ENCODE data around the gene FGF23. TPM values are rescaled to one million over a fixed set of nuclear protein-coding genes. Genes with fewer than 3 reads are reported as not detected.

Gene FGF23
- total RNA-seq, 1 donor = not detected

DNA sequence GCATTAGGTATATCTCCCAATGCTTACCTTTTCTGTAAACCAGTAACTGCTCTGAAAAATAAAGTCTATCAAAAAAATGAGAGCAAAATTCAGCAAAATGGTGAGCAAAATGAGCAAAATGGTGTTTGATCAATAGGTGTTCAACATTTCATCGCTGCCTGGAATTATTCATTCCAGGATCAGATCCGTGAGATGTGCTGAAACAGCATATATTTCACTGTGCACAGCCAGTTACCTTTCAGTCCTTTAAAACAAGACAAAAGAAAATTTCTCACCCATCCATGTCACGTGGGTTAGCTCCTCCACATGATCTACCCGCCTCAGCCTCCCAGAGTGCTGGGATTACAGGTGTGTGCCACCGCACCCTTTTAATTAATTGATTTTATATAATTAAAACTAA lies 8.1 kb upstream of the FGF23 start:
- TF ChIP-seq, protein P1, sequence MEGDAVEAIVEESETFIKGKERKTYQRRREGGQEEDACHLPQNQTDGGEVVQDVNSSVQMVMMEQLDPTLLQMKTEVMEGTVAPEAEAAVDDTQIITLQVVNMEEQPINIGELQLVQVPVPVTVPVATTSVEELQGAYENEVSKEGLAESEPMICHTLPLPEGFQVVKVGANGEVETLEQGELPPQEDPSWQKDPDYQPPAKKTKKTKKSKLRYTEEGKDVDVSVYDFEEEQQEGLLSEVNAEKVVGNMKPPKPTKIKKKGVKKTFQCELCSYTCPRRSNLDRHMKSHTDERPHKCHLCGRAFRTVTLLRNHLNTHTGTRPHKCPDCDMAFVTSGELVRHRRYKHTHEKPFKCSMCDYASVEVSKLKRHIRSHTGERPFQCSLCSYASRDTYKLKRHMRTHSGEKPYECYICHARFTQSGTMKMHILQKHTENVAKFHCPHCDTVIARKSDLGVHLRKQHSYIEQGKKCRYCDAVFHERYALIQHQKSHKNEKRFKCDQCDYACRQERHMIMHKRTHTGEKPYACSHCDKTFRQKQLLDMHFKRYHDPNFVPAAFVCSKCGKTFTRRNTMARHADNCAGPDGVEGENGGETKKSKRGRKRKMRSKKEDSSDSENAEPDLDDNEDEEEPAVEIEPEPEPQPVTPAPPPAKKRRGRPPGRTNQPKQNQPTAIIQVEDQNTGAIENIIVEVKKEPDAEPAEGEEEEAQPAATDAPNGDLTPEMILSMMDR (IDR thresholded peaks at IDR 0.05; ENCODE audit: insufficient read depth, low read length) = no peak
- H3K4me3 ChIP-seq (ENCODE audit: low read depth, low read length) = no peak overlapping the region
- DNase-seq (ENCODE audit: low read depth) = no peak

DNA sequence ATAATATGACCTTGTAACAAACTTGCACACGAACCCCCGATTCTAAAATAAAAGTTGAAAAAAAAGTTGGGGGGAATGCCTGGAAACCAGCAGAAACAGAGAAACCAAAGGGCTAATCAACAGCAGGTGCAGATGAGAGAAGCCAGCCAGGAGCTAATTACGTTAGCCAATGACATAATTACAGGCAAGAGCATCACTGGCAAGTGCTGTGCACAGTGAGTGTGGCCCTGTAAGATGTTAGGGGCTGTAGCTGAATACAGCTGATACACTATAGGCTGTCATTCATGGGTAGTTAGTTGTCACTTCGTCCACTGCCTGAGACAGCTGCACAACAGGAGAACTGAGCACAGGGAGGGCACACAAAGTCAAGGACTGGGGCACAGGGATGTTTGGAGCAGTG lies 7.3 kb upstream of the FGF23 start:
- DNase-seq (ENCODE audit: low read depth) = no peak
- H3K4me3 ChIP-seq (ENCODE audit: low read depth, low read length) = no peak overlapping the region
- TF ChIP-seq, protein P1 (IDR thresholded peaks at IDR 0.05; ENCODE audit: insufficient read depth, low read length) = no peak

DNA sequence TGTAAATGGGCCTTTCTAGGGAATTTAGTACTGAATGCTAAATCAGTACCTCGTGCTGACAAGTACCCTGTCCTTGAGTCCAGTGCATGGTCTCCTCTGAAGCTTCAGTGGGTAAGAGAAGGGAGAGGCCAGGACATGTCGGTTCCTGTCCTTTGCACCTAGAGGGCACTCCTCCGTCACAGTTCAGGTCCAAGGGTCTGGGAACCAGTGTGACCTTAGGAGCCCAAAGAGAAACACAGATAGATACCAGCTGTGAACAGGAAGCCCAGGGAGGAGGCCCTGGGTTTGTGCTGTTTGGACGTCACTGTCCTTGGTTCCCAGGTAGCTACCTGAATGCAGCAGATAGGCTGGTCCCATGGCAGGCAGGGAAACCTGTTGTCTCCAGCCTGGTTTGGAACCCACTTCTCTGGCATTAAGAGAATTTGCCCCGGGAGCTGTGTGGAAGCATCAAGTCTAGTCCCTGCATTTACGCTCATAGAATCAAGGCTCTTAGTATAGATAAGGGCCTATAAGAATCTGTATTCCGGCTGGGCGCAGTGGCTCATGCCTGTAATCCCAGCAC lies 3.9 kb upstream of the FGF23 start:
- TF ChIP-seq, protein P1 (IDR thresholded peaks at IDR 0.05; ENCODE audit: insufficient read depth, low read length) = no peak
- no peak overlapping the region for H3K4me3 ChIP-seq (ENCODE audit: low read depth, low read length)
- no peak for DNase-seq (ENCODE audit: low read depth)

DNA sequence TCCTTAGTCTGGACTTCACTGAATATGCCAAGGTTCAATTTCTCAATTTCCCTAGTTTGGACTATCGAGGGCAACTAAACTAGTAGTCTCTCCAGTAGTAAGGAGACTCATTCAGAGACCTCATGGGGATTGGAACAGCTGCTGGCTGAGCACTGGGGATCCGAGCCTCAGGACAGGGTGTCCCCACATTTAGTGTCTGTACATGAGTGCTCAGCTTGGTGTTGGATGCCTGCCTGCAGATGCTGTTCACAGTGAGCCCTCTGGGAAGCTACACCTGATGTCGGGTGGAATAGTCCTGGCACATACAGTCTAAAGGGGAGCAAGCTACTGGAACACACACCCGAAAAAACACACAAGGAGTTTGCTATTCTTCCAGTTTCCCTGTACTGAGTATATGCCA lies 820 bp upstream of the FGF23 start:
- H3K4me3 ChIP-seq (ENCODE audit: low read depth, low read length) = no peak overlapping the region
- no peak for DNase-seq (ENCODE audit: low read depth)
- TF ChIP-seq, protein P1 (IDR thresholded peaks at IDR 0.05; ENCODE audit: insufficient read depth, low read length) = no peak

DNA sequence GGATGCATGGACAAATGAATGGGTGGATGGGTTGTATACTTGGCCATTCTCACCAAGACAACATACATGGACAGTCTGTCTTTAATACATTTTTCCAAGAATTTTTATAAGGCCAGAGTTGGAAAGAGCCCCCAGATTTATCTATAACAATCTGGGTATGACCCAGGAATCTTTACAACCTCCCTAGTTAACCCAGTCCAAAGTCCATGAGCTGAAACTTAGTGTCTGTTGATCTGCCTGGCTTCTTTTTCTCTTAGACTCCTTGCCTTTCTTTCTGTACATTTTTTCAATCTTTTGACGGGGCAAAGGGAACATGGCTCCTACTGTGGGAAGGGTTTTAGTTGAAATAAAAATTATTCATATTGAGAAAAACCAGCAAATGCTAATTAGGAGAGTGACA lies 740 bp downstream of the FGF23 start:
- TF ChIP-seq, protein P1 (IDR thresholded peaks at IDR 0.05; ENCODE audit: insufficient read depth, low read length) = no peak
- DNase-seq (ENCODE audit: low read depth) = no peak
- no peak overlapping the region for H3K4me3 ChIP-seq (ENCODE audit: low read depth, low read length)

DNA sequence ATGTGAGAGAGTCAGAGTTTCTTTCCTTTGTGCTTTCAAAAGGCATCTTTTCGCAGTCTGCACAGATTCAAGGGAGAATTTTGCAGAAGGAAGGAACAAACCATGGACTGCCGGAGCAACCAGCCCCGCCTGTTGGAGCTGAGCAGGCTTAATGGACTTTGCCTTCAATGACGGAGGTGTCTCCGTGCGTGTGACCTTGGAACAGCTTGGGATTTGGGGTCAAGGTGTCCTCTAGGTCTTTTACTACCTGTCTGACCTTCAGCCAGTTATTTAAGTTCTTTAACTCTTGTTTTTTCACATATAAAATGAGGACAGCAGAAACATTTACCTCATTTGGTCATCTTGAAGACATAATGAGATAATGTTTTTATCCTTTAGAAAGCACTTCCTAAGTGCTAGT lies 4.1 kb downstream of the FGF23 start:
- no peak for DNase-seq (ENCODE audit: low read depth)
- TF ChIP-seq, protein P1 (IDR thresholded peaks at IDR 0.05; ENCODE audit: insufficient read depth, low read length) = no peak
- no peak overlapping the region for H3K4me3 ChIP-seq (ENCODE audit: low read depth, low read length)

DNA sequence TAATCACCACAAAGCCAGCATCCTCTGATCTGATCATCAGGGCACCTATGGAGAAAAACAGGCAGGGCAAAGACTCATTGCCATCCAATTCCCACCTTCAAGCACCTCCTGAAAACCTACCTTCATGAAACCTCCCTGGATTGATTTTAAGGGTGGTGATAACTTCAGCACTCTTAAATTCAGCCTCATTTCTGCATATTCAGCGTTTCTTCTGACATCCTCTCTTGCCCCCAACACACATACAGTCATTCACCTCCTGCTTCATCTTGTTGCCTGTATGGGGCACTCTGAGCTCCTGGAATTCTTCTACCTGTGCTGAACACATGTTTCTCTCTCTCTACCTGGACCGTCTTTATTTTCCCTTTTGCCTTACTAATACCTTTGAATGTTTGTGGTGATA lies 6.9 kb downstream of the FGF23 start:
- no peak for DNase-seq (ENCODE audit: low read depth)
- no peak overlapping the region for H3K4me3 ChIP-seq (ENCODE audit: low read depth, low read length)
- TF ChIP-seq, protein P1 (IDR thresholded peaks at IDR 0.05; ENCODE audit: insufficient read depth, low read length) = no peak

Data from fibroblast of the aortic adventitia (primary cell).